Erythroblast (primary cell): Measurements from ENCODE around the gene DDX11.

Experiments
- GATA1 ChIP-seq: IDR thresholded peaks from 2 replicates; pipeline ENCODE4 v1.6.1; 2011; ENCODE audit warnings: low read depth, mild to moderate bottlenecking, control low read depth, low read length, moderate library complexity
- POLR2A ChIP-seq: IDR thresholded peaks from 2 replicates; pipeline ENCODE4 v1.6.1; 2011; ENCODE audit warnings: mild to moderate bottlenecking, low read length

DNA sequence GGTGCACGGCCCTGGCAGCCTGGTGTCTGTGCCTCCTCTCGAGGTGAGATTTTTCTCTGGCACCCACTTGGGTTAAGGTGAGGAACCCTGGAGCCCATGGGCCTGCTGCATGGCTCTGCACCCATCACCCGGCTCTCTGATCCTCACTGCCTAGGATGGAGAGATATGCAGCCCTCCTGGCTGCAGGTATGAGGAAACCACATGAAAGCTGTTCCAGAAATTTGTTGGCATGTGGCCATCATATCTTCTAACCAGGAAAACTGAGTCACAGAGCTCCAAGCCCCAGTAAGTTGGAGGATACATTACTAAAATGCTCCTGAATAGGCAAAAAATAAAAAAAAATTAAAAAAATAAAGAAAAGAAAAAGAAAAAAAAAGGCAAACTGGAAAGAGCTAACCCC lies 39.3 kb upstream of the DDX11 start:
- TF ChIP-seq POLR2A: no peak
- TF ChIP-seq GATA1: no peak
